Hepatic stellate cell (primary cell): ENCODE results near the gene PROB1.
A peak's percentile ranks its signal among the peaks of the same experiment; 100 is the strongest.
"Not testable (repeated sequence)": the region's sequence is repeated elsewhere in the genome, so short reads cannot be mapped to it uniquely, and the experiment has no call there.

Experiments used
- DNase-seq: peaks from one replicate; pipeline ENCODE4 v3.0.0; 2011; ENCODE audit warnings: low spot score

PROB1 gene

GRCh38 chr5:139413153-139413552 lies 18.2 kb upstream of the PROB1 start:
- no peak for DNase-seq

- DNase-seq = no peak
Measured at GRCh38 chr5:139410993-139411828, 16.3 kb upstream of the PROB1 start.

GRCh38 chr5:139410121-139410992 lies 15.5 kb upstream of the PROB1 start:
- no peak for DNase-seq

GRCh38 chr5:139409116-139409515 lies 14.2 kb upstream of the PROB1 start:
- not testable (repeated sequence) for DNase-seq

DNA sequence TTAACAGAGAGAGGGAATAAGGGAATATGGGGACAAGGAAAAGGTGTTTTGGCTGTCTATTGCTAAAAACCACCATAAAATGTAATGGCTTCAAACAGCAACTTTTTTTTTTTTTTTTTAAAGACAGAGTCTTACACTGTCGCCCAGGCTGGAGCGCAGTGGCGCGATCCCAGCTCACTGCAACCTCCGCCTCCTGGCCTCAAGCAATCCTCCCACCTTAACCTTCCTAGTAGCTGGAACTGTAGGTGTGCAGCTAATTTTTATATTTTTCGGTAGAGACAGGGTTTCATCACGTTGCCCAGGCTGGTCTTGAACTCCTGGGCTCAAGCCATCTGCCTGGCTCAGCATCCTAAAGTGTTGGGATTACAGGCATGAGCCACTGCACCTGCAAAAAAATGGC lies 13.3 kb upstream of the PROB1 start:
- DNase-seq = no peak

DNA sequence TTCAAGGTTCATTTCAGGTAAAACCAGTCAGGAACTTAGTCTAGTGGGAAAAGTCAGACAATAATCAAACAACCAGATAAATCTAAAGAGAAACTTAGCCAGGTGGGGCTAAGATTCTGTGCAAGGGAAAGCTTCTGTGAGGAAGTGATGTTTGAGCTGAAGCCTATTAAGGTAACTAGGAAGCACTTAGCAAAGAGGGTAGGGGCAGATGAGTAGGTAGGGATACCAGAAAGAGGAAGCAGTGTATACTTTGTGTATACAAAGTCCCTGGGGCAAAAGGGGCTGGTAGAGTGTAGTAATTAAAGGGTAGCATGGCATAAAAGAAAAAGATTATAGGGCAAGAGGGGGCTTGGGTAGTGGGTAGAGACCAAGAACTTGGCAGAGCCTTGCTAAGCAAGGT lies 12.6 kb upstream of the PROB1 start:
- no peak for DNase-seq

GRCh38 chr5:139406963-139407362 lies 12.1 kb upstream of the PROB1 start:
- DNase-seq = no peak

DNA sequence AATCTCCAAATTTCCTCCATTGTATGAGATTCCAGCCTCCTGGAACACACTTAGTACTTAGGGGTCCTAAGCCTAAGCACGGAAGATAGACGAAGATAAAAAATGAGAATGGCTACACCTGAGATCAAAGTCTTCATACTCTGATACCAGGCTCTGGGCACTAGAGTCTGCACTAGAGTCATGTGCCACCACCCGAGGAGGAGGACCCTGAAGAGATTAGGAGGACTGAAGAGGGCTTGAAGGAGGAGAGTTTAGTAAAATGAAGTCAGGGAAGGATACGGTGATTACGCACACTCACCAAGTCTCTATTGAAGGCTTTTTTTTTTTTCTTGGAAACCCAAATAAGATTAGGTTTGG lies 9.6 kb upstream of the PROB1 start:
- no peak for DNase-seq

GRCh38 chr5:139403787-139404483 lies 9.0 kb upstream of the PROB1 start, which contains the start of gene SPATA24:
TSS of gene SPATA24 (minus strand) at chr5:139404089. CDS start at chr5:139404060, 29 bp downstream.
- DNase-seq = peak; percentile 97

GRCh38 chr5:139403418-139403786 lies 8.5 kb upstream of the PROB1 start:
- DNase-seq = no peak

DNA sequence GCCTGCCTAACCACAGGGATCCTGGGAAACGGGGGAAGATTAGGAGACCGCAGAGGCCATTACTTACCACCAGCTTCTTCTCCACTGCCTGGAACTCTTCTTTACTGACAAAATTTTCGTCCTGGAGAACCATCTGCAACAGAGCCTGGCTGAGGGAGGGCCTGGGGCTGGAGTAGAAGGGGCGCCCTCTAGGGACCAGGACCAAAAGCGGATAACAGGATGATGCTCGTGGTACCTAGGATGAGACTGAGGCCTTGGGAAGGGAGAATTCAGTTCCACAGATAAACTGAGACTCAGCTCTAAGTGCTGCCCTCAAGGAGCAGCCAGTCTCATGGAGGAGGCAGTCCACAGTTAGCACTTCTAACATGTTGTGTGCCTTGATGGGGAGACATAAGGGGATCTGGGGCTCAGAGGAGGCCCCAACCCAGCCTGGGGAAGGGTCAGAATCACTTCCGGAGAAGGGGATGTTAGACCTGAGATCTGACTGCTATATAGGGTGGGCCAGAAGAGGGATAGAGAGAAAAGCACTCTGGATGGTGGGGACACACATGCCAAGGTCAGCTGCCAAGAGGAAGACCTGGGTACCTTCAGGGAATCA lies 7.8 kb upstream of the PROB1 start:
- DNase-seq = no peak

GRCh38 chr5:139401546-139401945 lies 6.6 kb upstream of the PROB1 start:
- DNase-seq = no peak

DNA sequence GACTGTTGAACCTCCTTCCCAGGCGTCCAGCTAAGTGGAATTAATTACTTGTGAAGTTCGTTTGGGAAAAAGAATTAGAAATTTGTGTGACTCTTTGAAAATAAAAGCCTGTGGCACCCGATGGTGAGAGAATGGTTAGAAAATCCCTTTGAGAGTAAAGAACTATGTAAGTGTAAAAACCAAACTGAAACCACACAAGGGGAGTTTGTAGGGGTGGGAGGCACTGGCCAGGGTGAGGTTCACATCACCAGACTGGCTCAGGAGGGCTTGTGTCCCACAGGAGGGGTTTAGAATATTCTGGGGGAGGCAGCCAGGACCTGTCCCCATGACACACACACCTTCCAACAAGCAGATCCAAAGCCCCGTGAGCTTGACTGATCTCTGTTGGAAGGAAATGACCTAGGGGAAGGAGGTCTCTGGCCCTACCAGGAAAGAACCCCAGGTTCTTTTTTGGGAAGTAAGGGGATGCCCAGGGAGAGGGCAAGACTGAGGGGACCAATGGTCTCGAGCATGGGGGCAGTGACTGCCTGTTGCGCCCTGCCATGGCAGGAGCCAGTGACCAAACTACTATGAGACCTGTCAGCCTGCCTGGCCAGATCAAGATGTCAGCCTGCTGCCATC lies 4.7 kb upstream of the PROB1 start:
- no peak for DNase-seq

- DNase-seq = no peak
Measured at GRCh38 chr5:139397921-139398320, 3.0 kb upstream of the PROB1 start.

DNA sequence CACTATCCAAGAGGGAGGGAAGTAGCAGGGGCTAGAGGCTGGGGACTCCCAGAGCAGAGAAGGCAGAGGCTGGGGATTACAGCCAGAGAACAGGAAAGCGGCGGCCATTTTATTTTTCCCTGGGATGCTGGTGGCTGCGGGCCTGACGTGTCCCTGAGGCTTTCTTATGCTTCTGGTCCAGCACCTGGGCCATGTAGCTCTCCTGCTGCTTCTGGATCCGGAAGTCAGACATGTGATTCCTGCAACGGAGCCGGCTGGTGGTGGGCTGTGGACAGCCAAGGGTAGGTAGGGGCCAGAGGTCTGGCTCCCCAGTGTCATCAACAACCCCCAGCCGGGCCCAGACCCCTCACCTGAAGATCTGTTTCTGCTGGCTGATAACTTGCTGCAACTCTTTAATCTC lies 1.8 kb upstream of the PROB1 start:
- DNase-seq = no peak

DNA sequence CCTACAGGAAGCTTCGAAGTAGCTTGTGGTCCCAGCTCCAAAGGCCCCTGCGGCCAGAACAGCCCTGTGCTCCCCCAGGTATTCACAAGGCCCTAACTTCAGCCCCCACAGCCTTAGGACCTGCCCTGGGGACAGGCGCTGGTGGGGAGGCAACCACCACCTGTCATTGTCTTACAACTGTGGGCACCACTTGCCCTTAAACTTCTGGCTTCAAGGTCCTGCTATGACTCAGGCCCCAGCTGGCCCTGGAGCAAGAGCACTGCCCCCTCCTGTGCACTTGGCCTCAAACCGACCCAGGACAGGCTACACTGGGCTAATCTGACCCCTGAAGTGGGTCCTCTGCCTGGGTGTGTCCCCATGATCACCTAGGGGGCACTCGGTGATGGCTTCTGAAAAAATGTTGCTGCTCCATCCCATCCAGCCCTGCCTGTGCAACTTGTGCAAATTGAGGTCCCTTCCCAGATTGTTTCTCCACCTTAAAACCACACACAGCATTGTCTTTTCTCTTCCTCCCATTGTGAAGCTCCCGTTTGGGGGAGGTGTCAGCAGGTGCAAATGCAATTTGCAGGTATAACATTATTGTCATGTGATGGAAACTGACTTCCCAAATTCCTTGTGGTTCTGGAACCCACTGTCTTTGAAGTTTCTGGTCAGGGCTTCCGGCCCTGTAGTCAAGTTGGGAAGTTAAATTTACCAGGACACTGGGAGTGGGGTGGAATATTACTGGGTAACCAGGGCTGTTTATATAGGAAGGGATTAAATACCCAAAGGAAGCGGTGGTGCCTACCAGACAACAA lies 1.1 kb upstream of the PROB1 start:
- no peak for DNase-seq

DNA sequence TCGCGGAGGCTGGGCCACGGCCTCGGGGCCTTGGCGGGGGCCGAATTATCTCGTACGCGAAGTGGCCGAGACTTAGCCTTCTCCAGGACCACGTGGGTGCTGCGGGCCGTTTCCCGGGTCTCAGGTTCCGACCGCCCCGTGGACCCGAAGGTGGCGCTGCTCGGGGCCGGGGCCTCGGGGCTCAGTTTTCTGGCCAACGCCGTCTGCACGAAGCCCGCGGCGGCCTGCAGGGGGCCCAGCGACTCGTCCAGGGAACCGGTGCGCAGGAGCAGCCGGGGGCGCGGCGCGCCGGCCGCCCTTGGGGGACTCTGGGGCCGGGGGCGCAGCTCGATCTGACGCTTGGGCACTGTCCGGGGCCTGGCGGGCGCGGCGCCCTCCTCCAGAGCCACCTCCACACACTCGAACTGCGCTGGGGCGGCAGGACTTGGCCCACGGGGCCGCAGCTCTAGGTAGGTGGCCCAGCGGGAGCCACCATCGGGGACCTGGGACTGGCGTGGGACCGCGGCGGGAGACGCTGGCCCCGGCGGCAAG lies 716 bp downstream of the PROB1 start:
- DNase-seq = no peak

GRCh38 chr5:139393497-139394122 lies 1.3 kb downstream of the PROB1 start:
- no peak for DNase-seq

- no peak for DNase-seq
Measured at GRCh38 chr5:139392678-139393496, 2.0 kb downstream of the PROB1 start.
